Mesenteric fat pad (tissue), 1 donor: Measurements from ENCODE around the gene IFTAP. TPM values are rescaled to one million over a fixed set of nuclear protein-coding genes. Genes with fewer than 3 reads are reported as not detected.
"Not testable (repeated sequence)": the region's sequence is repeated elsewhere in the genome, so short reads cannot be mapped to it uniquely, and the experiment has no call there.

ENCODE experiments used
- DNase-seq: peaks from one replicate; pipeline ENCODE4 v3.0.0-alpha.2; 2020; ENCODE audit warnings: low spot score
- long read RNA-seq: library from polyadenylated mRNA; unstranded; transcript quantifications from one replicate; pipeline ENCODE4 v2.0.0, GENCODE V29; 2020
- total RNA-seq: library from RNA; stranded (reverse); fragmentation: NEBNext Ultra II Directional; extraction: Animal tissue kit (Norgen Biotek cat#: 25700); gene quantifications from one replicate; pipeline ENCODE4 v1.2.1, GENCODE V29; 2021
- donor health status: DM: yes; HTN: yes; CAD: no.

Gene IFTAP, protein sequence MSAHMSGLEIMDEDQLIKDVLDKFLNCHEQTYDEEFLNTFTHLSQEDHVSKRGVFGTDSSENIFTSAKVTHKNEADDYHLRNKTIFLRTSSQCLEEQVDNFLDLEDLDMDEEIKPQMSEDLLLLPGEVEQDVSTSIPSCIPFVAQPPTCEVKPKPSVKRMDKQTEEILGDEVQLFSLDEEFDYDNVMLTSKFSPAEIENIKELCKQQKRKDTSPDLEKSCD
- 11.3 TPM for total RNA-seq
- long read RNA-seq, partial matches to known transcripts, result 1 of 13 reads
- long read RNA-seq, other reads (novel, unspliced or antisense), result 2 of 13 reads

DNA sequence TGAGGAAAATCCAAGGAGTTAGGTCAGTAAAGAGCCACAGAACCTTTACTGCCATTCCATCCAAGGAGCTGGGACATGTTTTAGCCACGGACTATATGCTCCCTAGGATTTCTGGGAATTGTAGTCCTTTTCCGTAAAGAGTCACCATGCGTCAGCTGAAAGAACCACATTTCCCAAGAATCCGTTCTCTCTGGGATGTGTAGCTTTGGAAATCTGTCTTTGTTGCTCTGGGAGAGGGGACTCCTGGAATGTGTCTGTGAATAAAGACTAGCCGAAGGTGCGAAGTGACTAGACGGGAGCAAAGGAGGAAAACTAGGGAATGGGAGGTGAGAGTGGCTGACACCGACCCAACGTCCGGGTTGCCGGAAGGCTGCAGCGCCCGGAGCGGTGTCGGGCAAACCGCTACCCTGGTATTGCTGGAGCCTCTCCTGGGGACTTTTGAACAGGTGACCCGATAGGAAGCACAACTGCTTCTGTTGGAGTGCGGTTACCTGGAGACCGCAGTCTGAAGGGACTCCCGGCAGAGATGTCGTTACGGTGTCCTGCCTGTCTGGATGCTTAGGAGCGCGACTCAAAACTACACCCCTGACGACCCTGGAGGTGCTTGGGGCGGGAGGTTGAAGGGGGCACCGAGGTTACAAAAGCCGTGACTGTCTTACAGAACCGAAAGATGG, at the start of gene IFTAP:
Gene IFTAP (plus strand): TSS at position 187 of the 674 bp plus-strand sequence. CDS start 15,602 bp downstream, outside the sequence.
- DNase-seq, result no peak

DNA sequence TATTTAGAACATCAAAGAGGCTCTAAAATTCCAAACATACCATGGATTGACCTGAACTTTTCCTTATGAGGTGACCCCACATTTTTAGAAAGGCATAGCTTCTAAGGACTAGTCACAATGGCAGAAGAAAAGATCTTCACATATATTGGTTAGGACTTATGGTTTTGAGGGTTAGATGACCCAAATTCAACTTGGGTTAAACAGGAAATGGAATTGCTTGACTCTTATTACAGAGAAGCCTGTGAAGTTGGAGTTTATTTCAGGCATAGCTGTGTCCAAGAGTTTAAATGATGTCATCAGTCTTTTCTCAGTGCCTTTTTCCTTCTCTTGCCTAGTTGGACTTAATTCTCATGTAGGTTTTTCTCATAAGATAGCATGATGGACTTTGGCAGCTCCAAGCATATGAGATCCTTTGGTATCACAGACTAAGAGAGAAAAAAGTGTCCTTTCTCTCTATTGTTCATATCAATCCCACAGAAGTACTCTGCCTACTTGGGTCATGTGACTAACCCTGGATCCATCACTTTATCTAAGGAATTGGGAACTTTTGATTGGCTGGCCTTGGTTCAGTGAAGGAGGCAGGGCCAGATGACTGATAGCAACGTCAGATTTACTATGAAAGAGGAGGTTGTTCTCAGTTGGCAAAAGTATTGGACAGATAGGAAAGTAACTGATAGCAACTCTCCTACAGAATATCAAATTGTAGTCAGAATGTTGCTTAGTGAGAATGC, 43.8 kb upstream of the IFTAP start:
- DNase-seq, result no peak

DNA sequence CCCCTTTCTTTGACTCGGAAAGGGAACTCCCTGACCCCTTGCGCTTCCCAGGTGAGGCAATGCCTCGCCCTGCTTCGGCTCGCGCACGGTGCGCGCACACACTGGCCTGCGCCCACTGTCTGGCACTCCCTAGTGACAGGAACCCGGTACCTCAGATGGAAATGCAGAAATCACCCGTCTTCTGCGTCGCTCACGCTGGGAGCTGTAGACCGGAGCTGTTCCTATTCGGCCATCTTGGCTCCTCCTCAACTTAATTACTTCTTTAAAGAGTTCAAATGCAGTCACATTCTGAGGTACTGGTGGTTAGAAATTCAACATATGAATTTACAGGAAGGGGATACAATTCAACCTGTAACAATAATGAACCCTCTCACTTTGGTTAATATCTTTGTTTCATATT, 36.9 kb upstream of the IFTAP start:
- not testable (repeated sequence) for DNase-seq

DNA sequence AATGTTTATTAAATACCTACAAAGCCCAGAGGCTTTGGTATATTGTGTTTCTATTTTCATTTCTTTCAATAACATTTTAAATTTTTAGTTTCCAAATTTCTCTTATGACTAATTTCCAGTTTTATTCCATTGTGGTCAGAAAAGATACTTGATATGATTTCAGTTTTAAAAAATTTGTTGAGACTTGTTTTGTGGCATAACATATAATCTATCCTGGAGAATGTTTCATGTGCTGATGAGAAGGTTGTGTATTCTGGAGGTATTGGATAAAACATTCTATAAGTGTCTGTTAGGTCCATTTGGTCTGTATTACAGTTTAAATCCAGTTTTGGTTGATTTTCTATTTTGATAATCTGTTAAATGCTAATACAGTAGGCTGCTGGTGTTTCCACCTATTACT, 36.3 kb upstream of the IFTAP start:
- no peak for DNase-seq

DNA sequence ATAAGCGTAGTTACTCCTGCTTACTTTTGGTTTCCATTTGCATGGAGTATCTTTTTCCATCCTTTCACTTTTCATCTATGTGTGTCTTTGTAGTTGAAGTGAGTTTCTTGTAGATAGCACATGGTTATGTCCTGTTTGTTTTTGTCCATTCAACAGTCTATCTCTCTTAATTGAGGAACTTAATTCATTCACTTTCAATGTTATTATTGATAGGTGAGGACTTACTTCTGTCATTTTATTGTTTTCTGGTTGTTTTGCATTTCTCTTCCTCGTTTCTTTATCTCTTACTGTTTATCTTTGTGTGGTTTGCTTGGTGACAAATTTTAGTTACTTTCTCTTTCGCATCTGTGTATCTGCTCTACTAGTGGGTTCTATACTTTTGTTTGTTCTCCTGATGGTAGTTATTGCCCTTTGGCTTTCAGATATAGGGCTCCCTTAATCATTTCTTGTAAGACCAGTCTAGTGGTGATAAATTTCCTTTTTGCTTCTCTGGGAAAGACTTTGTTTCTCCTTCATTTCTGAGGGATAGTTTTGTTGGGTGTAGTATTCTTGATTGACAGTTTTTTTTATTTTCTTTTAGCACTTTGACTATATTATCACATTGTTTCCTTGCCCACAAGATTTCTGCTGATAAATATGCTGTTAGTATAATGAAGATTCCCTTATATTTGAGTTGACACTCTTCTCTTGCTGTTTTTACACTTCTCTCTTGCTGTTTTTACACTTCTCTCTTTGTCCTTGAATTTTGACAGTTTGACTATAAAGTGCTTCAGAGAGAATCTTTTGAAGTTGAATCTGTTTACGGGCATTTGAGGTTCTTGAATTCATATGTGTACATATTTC, 35.5 kb upstream of the IFTAP start:
- DNase-seq, result no peak

DNA sequence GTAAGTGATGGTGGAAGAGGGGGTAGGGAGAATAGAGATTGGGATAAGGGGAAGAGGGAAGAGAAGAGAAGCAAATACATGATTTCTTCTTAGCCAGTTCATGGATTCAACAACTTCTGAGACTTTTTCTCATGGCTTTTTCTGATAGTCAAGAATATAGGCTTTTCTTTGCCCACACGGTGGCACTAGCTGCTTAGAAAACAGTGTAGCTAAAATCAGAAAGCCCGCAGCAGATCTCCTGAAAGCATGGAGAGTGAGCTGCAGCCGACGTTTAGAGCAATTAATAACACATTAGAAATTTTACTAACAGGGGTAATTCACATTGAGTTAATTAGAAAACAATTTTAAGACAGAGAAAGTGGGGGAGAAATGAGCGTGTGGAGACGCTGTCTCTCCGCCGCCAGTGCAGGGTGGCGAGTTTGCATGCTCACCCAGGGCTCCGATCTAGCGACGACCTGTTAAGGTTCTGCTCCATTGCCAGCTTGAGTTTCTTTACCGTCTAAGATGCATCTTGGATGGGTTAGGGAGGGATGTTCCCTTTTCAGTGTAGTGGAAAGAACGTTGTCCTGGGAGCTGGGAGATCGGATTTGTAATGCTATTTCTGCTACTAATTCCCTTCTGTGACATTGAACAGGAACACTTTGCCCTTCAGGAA, 29.8 kb upstream of the IFTAP start:
- no peak for DNase-seq

DNA sequence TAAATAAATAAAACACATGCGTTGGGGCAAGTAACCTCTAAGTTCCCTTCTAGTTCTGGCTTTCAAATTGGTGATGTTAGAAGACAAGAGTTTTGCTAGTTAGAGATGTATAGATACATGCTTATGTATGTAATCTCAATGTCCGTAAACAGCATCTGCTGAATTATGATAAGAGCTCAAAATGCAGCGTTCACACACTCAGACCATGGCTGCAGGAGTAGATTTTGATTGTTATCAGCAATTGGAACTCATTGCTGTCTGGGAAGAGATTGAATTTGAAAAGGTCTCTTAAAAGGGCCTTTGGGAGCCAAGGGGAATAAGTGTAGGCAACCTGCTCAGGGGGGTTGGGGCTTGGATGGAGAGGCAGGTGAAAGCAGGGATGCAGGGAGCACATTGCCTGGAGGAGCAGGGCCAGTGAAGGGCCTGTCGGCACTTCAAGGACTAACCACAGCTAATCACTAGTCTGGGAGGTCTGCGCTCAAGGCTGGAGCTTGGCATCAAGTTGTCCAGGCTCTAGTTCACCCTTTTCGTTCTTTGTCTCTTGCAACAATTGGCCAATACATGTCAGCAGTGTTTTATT, 29.2 kb upstream of the IFTAP start:
- no peak for DNase-seq

DNA sequence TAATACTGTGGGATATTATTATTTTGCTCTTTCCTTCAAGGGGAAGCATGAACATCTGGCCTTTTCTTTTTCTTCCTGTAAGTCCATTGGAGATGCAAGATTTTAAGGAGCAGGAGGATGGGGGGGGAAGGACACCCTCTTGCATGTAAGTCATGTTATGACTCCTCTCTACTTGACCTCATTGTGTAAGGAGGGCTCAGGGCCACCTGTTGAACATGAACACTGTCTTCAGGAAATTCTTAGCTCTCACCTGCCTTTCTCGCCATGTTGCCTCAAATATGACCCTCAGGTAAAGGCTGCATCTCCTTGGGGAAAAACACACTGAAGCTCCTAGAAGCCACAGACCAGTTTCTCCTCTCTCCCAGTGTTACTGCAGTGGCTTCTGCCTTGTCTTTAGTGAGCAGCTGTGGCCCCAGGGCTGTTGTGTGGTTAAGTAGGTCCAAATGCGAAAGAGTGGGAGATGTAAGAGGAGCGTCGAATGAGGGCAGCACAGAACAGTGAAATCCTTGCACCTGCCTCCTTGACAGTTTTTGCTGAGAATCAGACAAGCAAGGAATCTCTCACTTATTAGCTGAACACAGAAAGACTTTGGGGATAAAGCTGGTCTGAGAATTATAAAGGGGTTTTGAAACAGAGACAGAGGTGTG, 27.8 kb upstream of the IFTAP start:
- peak; percentile 62 for DNase-seq

DNA sequence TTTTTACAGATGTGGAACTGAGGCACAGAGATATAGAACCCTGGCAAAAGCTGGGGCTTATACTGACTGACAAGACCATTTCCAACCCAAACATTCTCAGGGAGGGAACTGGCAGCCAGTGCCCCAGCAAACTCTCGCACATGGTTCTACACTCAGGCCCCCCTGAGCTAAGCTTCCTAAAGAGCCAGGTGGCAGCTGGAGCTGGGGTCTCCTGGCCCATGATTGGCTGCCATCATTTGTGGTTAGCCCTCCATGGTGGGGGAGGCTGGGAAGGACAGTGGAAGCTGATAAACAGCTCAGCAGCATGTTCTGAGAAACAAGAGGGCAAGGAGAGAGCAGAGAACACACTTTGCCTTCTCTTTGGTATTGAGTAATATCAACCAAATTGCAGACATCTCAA, 26.6 kb upstream of the IFTAP start, which contains the start of gene RAG1:
Gene RAG1 (plus strand): TSS at position 314 of the 400 bp plus-strand sequence. CDS start 5,298 bp downstream, outside the sequence.
- peak; percentile 65 for DNase-seq

DNA sequence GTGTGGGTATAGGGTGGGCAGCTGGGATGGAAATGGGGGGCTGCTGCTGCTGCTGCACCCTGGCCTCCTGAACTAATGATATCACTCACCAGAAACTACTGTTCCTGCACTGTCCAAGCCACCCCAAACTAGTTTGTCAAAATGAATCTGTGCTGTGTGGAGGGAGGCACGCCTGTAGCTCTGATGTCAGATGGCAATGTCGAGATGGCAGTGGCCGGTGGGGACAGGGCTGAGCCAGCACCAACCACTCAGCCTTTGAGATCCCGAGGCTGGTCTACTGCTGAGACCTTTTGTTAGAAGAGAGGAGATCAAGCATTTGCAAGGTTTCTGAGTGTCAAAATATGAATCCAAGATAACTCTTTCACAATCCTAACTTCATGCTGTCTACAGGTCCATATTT, 25.2 kb upstream of the IFTAP start:
- DNase-seq, result peak; percentile 65

DNA sequence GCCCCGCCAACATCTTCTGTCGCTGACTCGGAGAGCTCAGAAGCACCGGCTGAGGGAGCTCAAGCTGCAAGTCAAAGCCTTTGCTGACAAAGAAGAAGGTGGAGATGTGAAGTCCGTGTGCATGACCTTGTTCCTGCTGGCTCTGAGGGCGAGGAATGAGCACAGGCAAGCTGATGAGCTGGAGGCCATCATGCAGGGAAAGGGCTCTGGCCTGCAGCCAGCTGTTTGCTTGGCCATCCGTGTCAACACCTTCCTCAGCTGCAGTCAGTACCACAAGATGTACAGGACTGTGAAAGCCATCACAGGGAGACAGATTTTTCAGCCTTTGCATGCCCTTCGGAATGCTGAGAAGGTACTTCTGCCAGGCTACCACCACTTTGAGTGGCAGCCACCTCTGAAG, 19.8 kb upstream of the IFTAP start:
- no peak for DNase-seq

DNA sequence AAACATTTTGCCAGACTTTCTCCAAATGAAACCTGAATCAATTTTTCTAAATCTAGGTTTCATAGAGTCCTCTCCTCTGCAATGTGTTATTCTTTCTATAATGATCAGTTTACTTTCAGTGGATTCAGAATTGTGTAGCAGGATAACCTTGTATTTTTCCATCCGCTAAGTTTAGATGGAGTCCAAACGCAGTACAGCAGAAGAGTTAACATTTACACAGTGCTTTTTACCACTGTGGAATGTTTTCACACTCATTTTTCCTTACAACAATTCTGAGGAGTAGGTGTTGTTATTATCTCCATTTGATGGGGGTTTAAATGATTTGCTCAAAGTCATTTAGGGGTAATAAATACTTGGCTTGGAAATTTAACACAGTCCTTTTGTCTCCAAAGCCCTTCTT, 16.9 kb upstream of the IFTAP start:
- DNase-seq, result no peak

DNA sequence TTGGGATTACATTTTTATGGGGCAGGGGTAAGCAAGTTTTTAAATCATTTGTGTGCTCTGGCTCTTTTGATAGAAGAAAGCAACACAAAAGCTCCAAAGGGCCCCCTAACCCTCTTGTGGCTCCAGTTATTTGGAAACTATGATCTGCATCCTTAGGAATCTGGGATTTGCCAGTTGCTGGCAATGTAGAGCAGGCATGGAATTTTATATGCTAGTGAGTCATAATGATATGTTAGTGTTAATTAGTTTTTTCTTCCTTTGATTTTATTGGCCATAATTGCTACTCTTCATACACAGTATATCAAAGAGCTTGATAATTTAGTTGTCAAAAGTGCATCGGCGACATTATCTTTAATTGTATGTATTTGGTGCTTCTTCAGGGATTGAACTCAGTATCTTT, 16.4 kb upstream of the IFTAP start:
- no peak for DNase-seq

DNA sequence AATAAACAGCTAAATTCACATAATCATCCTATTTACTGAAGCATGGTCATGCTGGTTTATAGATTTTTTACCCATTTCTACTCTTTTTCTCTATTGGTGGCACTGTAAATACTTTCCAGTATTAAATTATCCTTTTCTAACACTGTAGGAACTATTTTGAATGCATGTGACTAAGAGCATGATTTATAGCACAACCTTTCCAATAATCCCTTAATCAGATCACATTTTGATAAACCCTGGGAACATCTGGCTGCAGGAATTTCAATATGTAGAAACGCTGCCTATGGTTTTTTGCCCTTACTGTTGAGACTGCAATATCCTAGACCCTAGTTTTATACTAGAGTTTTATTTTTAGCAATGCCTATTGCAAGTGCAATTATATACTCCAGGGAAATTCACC, 15.8 kb upstream of the IFTAP start:
- DNase-seq, result no peak

DNA sequence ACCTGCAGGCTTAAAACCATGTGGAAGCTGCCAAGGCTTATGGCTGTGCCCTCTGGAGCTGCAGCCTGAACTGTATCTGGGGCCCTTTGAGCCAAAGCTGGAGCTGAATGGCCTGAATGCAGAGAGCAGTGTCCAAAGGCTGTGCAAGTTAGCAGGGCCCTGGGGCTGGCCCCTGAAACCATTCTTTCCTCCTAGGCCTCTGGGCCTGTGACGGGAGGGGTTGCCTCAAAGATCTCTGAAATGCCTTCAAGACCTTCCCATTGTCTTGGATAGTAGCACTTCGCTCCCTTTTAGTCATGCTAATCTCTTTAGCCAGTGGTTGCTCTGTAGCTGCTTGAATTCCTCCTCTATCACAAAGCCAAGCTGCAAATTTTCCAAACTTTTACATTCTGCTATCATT, 12.8 kb upstream of the IFTAP start:
- DNase-seq, result no peak

DNA sequence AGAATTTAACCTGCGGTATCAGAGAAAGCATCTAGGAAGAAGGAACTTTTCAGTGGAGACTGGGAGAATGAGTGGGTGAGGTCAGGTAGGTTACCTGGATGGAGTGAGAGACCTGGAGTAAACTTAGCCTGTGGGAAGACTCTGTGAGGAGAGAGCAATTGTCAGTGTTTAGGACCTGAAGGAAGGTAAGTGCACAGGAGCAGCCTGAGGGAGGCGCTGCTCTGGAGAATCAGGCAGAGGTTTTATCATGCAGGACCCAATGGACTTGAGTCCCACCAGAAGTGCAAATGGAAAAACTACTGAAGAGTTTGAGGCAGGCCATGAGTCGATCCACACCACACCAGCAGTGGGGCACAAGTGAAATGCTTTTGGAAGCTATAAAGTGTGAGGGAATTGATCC, 10.6 kb upstream of the IFTAP start:
- no peak for DNase-seq

DNA sequence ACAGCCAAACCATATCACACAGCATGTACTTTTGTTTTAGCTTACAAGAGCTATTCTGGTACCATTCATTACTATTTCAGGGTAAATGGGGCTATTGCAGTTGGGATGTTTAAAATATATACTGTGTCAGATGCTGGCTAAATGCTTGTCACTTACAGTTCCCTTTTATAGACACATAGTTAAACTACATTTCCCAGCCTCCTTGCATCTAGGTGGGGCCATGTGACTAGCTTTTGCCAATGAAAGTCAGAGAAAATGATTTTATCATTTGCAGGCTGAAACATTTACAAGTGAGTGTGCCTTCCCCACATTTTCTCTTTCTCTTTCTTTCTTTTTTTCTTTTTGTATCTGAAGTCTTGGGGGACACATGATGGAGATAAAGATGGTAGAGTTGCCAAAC, 7.8 kb upstream of the IFTAP start:
- DNase-seq, result no peak

DNA sequence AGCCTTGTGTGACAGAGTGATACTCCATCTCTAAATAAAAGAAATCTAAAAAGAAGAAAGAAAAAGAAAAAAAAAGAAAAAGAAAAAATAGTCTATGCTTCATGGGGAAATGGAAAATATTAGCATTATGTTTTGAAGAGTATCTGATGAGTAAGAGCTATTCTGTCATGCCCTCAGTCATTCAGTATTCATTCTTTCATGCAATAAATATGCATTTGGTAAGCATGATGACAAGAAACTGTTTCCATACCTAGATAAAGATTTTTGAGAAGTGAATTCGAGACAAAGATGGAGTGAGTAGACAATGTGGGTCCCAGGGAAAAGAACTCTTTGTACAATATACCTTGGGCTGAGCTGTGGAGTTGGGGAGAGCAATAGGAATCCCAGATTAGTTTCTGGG, 6.2 kb upstream of the IFTAP start:
- DNase-seq, result no peak

DNA sequence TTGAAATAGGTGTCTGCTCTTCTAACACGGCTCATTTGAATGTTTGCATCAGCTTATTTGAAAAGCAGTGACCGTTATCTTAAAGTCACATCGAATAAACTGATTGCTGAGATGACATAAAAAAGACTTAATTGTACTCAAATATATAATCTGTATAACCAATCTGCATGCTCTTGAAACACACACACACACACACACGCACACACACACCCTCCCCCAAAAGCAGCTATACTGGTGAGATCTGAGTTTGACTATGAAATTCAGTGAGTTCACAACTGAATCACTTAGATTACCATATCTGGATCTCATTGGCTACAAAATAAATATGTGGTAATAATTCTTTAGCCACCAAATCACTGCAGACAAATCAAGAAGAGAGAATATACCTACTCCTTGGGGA, 3.8 kb upstream of the IFTAP start:
- no peak for DNase-seq

DNA sequence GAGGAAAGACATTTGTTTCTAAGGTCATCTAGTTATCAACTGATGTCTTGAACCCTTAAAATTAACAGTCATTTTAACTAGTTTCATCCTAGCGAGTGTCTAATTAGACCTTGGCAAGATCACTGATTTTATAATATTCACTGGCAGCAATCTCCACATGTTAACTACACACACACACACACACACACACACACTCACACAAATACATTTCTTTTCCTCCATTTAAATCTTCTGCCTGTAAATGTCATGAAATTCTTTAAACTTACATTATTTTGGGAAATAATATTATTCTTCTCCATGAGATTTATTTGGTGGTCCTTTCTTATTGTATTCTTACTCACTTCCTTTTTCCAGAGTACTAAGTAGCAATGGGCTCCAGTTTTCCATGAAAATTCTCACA, 2.9 kb upstream of the IFTAP start:
- no peak for DNase-seq
